Measurements from ENCODE around the gene TRAPPC2L.

TRAPPC2L gene

DNA sequence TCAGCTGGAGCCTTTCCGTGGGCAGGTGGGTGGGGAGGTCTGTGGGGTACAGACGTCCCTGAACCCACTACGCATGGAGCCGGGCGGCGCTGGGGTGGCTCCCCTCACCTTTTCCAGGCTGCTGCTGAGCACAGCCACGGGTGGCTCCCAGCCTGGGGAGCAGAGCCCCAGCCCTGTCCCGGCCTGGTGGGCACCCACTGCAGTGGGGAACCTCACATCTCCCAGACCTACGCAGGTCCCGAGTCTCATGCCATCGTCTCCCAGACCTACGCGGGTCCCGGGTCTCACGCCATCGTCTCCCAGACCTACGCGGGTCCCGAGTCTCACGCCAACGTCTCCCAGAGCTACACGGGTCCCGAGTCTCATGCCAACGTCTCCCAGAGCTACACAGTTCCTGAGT is 28.2 kb upstream of the TRAPPC2L start:
- H3K9me3 Mint-ChIP-seq: no peaks in the 10 kb centered on the region
- H3K36me3 Mint-ChIP-seq: no peaks in the 10 kb centered on the region
- H3K27me3 Mint-ChIP-seq: no peaks in the 10 kb centered on the region
- H3K4me1 Mint-ChIP-seq: no peaks in the 10 kb centered on the region
- H3K27ac Mint-ChIP-seq: no peak overlapping the region
- H3K4me3 Mint-ChIP-seq: no peak overlapping the region

DNA sequence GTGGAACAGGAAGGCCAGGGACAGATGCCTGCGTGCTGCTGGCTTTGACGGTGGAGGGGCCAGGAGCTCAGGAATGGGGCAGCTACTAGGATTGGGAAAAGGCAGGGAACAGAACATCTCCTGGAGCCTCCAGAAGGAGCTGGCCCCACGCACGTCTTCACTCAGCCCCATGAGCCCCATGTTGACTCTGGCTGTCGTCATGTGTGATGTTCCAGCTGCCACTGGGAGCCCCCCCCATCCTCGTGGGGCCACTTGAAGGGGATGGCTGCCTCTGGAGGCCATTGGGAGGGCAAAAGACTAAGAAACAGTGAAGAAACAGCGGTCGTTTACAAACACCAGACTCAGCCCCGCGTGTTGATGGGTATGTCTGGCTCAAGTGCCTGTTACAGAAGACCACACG is 26.7 kb upstream of the TRAPPC2L start:
- Mint-ChIP-seq H3K4me3 (no peak overlapping the region), H3K36me3 (no peaks in the 10 kb centered on the region), H3K4me1 (no peaks in the 10 kb centered on the region), H3K27me3 (no peaks in the 10 kb centered on the region), H3K9me3 (no peaks in the 10 kb centered on the region), H3K27ac (no peak overlapping the region)

DNA sequence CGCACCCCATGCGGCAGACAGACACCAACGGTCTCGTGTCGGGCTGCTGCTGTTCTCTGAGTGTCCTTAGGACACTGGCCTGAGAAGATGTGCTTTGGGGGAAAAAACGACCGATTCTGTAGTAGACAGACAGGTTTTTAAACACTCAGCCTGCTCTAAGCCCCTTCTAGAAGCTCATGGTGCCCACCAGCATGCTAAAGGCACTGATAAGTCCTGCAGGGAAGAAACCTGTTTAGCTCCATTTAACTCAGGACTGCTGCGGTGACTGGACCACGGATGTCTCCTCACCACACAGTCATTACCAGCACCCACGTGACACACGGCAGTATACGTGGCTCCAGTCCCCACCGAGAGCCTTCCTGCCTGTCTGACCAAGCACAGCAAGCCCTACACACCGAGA is 26.1 kb upstream of the TRAPPC2L start:
- Mint-ChIP-seq H3K4me1 (no peaks in the 10 kb centered on the region), H3K36me3 (no peaks in the 10 kb centered on the region), H3K27ac (no peak overlapping the region)

DNA sequence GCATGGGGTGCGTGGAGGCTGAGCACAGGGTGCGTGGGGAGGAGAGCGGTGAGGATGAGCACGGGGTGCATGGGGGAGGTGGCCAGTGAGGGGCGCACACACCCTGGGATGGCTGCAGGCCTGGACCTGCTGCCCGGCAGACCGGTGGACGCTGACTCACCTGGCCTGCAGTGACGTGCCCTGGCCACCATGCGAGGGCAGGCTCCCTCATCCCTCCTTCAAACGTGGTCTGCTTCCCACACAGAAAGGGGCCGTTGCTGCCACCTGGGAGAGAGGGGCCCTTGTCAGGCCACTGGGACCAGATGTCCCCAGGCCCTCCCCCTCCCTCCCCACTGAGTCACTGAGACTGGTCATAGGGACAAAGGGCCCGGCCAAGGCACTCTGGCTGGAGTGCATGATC is 25.1 kb upstream of the TRAPPC2L start:
- H3K9me3 Mint-ChIP-seq: no peaks in the 10 kb centered on the region
- no peaks in the 10 kb centered on the region for H3K27me3 Mint-ChIP-seq
- no peaks in the 10 kb centered on the region for H3K4me1 Mint-ChIP-seq
- no peak overlapping the region for H3K27ac Mint-ChIP-seq
- no peak overlapping the region for H3K4me3 Mint-ChIP-seq
- H3K36me3 Mint-ChIP-seq: no peaks in the 10 kb centered on the region

More for the DNA sequence above, 26.1 kb upstream of the TRAPPC2L start:
- Mint-ChIP-seq H3K9me3 (no peaks in the 10 kb centered on the region), H3K27me3 (no peaks in the 10 kb centered on the region), H3K4me3 (no peak overlapping the region)

DNA sequence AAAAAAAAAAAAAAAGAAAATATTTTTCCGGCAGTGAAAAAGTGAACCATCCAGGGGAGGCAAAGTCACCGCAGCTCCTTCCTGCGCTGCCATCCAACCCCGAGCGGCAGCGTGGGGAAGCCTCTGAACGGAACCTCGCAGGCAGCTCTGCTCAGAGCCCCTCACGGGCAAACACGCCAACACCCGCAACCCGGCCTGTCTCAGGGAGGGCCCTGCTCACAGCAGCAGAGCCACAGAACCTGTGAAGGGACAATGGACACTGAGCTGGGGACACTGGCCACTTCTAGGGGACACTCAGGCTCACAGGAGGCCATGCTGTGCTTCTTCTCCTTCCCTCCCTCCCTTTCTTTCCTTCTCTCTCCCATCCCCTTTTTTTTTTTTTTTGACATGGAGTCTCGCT is 23.8 kb upstream of the TRAPPC2L start:
- Mint-ChIP-seq H3K4me3 (no peak overlapping the region), H3K27ac (no peak overlapping the region), H3K27me3 (no peaks in the 10 kb centered on the region), H3K9me3 (no peaks in the 10 kb centered on the region), H3K36me3 (no peaks in the 10 kb centered on the region), H3K4me1 (no peaks in the 10 kb centered on the region)

DNA sequence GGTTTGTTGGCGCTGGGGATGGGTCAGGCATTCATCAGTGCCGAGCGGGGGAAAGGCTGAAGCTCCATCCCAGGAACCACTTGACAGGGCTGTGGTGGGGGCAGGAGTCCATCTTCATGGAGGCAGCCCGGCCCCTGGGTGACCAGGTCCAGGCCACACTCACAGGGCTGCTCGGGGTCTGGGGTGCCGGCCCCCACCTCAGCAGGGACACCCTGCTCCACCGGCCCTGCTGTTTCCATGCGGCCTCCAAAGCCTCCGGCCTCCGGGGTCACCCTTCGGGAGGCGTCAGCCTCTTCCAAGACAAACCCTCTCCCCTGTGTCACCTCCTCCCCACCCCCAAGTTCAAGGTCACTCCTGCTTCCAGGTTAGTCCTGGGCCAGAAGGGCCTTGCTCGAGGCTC is 22.3 kb upstream of the TRAPPC2L start:
- Mint-ChIP-seq H3K9me3 (no peaks in the 10 kb centered on the region), H3K36me3 (no peaks in the 10 kb centered on the region), H3K27me3 (no peaks in the 10 kb centered on the region), H3K4me1 (no peaks in the 10 kb centered on the region), H3K27ac (no peak overlapping the region), H3K4me3 (no peak overlapping the region)

DNA sequence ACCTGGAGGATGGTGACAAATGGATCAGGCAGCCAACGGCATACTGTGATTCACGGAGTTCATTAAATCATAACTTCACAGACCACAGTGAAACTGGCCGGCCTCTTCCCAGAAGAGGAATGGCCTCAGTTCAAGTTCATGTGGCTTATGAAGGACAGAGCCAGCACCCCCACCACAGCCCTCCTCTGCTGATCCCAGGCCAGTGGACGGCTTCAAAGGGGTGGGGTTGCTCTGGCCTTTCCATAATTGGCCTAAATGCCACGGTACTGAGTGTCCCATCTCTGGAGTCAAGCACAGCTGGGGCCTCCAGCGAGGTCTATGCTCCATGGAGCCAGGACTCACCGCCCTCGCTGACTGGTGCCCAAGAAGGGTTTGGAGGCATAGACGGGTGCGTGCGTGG is 21.5 kb upstream of the TRAPPC2L start:
- Mint-ChIP-seq H3K27ac (no peak overlapping the region), H3K4me1 (no peaks in the 10 kb centered on the region), H3K9me3 (no peaks in the 10 kb centered on the region), H3K4me3 (no peak overlapping the region), H3K27me3 (no peaks in the 10 kb centered on the region), H3K36me3 (peaks cover 2% of the 10 kb centered on the region)

DNA sequence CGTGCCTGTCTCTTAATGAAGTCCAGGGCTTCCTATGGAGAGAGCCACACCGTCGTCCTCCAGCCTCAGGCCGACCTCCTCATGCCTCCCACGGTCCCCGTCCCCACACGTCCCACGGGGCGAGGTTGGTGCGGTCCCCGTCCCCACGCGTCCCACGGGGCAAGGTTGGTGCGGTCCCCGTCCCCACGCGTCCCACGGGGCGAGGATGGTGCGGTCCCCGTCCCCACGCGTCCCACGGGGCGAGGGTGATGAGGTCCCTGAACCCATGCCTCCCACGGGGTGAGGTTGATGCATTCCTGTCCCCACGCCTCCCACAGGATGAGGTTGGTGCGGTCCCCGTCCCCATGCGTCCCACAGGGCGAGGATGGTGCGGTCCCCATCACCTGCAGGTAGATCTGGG is 21.1 kb upstream of the TRAPPC2L start:
- no peak overlapping the region for H3K27ac Mint-ChIP-seq
- no peak overlapping the region for H3K4me3 Mint-ChIP-seq
- H3K9me3 Mint-ChIP-seq: no peaks in the 10 kb centered on the region
- no peaks in the 10 kb centered on the region for H3K27me3 Mint-ChIP-seq
- no peaks in the 10 kb centered on the region for H3K4me1 Mint-ChIP-seq
- H3K36me3 Mint-ChIP-seq: peaks cover 2% of the 10 kb centered on the region

DNA sequence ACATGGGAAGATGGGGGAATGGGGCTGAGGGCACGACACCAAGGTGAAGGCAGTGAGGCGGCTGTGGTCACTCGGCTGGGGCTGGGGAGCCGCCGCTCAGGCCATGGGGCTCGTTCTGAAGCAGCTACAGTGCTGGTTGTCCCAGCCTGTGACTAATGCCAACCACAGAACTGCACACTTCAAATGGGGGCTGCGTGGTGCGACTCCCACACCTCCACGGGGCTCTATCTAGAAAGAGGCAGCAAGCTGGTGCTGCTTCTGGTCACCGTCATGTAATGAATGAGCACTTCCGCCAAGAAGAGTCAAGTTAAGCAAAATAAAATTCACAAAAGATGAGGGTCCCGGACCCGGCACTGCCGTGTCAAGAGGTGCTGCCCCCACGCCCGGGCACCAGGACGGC is 20.1 kb upstream of the TRAPPC2L start:
- H3K27me3 Mint-ChIP-seq: no peaks in the 10 kb centered on the region
- H3K4me3 Mint-ChIP-seq: no peak overlapping the region
- no peaks in the 10 kb centered on the region for H3K4me1 Mint-ChIP-seq
- H3K9me3 Mint-ChIP-seq: no peaks in the 10 kb centered on the region
- H3K36me3 Mint-ChIP-seq: peaks cover 2% of the 10 kb centered on the region
- H3K27ac Mint-ChIP-seq: no peak overlapping the region

DNA sequence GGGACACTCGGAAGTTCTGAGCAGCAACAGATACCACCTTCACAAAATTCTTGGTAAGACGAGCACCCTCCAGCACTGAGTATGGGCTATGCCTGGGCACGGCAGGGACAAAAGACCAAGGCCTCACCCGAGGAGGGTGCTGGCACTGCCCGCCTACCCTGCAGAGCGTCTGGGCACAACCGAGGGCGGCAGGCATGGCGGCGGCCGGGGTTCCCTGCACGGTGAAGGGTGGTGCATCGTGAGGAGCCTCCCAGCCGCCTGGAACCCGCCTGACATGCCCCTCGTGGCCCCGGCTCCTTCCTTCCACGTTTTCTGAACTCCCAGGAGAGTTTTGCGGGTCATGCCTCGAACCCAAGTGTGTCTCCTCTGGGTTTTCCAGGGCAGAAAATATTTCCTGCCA is 19.1 kb upstream of the TRAPPC2L start:
- Mint-ChIP-seq H3K9me3 (no peaks in the 10 kb centered on the region), H3K4me3 (no peak overlapping the region), H3K27me3 (no peaks in the 10 kb centered on the region), H3K4me1 (no peaks in the 10 kb centered on the region), H3K36me3 (peaks cover 2% of the 10 kb centered on the region), H3K27ac (no peak overlapping the region)

DNA sequence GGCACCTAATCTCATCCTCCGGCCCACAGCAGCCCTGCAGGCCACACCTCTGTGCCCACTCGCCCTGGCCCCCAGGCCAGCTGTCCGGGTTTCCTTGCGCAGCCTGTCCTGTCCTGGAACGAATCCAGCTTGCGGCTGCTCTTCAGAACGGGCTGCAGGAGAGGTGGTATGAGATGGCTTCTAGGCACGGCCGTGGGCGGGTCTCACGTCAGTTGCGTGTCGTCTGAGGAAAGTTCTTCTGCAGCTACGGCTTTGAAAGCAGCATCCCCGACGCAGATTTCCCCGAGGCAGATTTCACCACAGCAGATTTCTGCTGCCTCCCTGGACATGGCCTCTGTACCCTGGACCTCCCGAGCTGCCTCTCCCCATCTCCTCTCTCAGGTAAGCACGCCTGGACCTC is 18.4 kb upstream of the TRAPPC2L start:
- H3K4me3 Mint-ChIP-seq: no peak overlapping the region
- no peaks in the 10 kb centered on the region for H3K4me1 Mint-ChIP-seq
- H3K9me3 Mint-ChIP-seq: no peaks in the 10 kb centered on the region
- H3K36me3 Mint-ChIP-seq: peaks cover 2% of the 10 kb centered on the region
- H3K27ac Mint-ChIP-seq: no peak overlapping the region
- no peaks in the 10 kb centered on the region for H3K27me3 Mint-ChIP-seq

DNA sequence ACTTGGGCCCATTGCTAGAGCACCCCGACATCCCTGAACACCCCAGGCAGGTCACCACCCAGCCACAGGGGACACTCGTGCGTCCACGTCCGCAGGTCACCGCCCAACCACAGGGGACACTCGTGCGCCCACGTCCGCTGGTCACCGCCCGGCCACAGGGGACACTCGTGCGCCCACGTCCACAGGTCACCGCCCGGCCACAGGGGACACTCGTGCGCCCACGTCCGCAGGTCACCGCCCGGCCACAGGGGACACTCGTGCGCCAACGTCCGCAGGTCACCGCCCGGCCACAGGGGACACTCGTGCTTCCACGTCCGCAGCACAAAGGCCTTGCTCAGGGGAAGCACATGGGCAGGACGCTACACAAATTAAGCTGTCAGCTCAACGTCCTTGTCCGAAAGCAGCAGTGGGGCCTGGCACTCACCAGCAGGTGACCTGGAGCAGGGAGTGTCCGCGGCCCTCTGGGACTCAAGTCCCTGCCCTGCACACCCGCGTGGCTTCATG is 17.8 kb upstream of the TRAPPC2L start:
- H3K27me3 Mint-ChIP-seq: no peaks in the 10 kb centered on the region
- H3K27ac Mint-ChIP-seq: no peak overlapping the region
- no peaks in the 10 kb centered on the region for H3K4me1 Mint-ChIP-seq
- H3K4me3 Mint-ChIP-seq: no peak overlapping the region
- no peaks in the 10 kb centered on the region for H3K9me3 Mint-ChIP-seq
- peaks cover 2% of the 10 kb centered on the region for H3K36me3 Mint-ChIP-seq

DNA sequence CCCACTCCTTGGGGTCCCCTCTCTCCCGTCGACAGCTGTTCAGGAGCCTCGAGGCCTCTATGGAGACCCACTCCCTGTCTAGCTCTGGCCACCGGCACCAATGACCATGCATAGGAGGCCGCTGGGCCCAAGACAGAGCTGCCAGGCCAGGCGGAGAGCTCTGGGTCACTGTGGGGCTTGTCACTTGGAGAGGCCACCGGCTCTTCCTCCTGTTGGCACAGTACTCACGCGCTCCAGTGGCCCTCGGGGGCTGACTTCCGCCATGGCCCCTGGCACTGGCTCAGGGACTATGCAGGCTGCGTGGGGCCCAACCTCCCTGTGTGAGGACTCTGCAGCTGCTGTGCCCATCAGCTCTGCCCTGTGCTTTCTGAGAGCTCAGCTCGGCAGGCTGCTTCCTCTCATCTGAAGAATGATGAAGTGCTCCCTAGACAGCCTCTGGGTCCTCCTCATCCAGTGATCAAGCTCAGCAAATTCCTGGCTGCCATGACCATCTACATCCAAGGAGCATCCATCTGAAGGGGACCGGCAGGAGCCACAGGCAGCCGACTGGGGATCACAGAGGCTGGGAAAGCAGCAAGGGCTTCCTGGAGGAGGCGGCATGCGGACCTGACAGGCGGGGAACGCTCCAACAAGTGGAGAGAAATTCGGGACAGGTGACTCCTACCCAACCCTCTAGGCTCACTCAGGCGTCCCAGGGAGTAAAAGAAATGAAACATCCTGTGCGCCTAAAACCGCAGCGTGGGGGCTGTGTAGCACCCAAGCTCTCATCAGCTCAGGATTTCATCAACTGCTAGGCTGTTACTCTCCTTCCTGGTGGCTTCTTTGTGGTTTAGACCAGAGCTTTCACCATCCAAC is 17.0 kb upstream of the TRAPPC2L start:
- no peaks in the 10 kb centered on the region for H3K4me1 Mint-ChIP-seq
- no peak overlapping the region for H3K4me3 Mint-ChIP-seq
- H3K9me3 Mint-ChIP-seq: no peaks in the 10 kb centered on the region
- no peak overlapping the region for H3K27ac Mint-ChIP-seq
- peaks cover 2% of the 10 kb centered on the region for H3K36me3 Mint-ChIP-seq
- H3K27me3 Mint-ChIP-seq: no peaks in the 10 kb centered on the region

DNA sequence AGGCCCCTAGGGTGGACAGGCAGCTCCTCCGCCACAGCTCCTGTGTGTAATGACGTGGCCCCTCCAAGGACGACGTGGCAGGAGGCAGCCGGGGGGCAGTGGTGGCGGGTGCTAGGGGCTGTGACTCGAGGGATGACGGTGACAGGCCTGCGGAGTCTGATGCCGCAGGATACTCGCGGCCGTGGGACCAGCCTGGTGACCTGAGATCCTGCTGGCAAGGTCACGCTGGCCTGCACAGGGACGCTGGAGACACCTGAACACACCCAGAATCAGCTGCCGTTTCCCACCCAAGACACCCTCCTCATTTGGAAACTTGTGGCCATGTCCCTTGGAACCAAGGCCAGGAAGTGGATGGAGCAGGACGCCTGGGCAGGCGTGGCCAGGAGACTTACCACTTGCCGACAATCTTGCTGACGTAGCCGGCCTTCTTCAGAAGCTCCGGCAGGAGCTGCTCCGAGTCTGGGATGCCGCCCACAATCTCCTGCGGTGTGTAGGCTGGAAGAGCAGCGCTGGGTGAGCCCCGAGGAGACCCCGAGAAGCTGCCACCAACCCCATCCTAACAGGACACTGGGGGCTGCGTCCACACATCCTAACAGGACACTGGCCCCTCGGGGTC is 16.2 kb upstream of the TRAPPC2L start:
- H3K4me1 Mint-ChIP-seq: no peaks in the 10 kb centered on the region
- H3K4me3 Mint-ChIP-seq: no peak overlapping the region
- H3K36me3 Mint-ChIP-seq: peaks cover 2% of the 10 kb centered on the region
- no peak overlapping the region for H3K27ac Mint-ChIP-seq
- H3K27me3 Mint-ChIP-seq: no peaks in the 10 kb centered on the region
- no peaks in the 10 kb centered on the region for H3K9me3 Mint-ChIP-seq

DNA sequence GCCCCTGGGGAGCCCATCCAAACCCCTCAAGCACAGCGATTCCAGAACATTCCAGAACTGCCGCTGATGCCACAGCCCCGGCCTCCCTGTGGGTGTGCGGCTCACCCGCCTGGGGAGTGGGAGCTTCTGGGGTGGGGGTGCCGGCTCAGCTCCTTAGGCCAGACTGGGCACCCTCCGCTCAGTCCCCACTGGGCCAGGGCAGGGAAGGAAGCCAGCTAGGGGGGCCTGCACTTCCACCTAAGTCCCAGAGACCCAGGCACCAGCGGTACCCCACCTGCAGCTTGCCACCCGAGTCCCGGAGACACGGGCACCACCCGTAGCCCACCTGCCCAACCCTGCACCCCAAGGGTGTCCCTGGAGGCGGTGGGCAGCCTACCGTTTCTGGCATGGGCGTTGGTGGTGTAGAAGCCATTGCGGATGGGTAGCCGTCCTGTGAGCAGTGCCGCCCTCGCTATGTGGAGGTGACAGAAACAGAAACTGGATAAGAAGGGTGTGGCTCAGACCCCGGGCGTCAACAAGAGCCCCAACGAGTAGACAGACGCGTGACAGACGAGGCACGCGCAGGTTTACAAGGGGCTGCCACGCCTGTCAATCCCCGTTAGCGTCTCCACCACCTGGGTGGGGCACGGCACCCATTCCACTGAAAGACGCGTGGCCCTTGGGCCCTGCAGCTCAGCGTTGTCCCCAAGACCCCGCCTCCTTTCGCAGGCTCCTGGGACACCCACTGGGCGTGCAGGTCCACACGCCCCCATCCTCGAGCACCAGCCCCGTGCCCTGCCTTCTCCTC is 15.2 kb upstream of the TRAPPC2L start:
- Mint-ChIP-seq H3K27ac (no peak overlapping the region), H3K4me3 (no peak overlapping the region), H3K36me3 (peaks cover 2% of the 10 kb centered on the region)

DNA sequence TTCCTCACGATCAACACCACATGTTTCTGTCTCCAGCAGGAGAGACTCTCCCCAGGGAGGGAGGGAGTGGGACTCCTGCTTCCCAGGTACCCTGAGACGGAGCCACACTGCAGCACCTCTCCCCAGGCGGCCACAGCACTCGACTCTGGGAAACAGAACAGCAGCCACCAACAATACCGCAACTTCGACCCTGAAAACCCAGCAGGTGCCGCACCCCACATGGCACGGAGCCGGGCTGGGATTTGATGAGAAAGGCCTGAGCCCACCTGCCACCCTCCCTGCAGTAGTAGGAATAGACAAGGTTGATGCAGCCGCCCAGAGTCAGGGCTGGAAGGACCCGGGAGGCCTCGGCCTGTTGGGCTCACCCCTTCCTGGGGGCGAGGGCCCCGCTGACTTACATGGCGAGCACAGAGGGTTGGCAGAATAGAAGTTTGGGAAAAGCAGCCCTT is 14.6 kb upstream of the TRAPPC2L start:
- Mint-ChIP-seq H3K4me3 (no peak overlapping the region), H3K27me3 (no peaks in the 10 kb centered on the region), H3K27ac (no peak overlapping the region), H3K9me3 (no peaks in the 10 kb centered on the region), H3K4me1 (no peaks in the 10 kb centered on the region), H3K36me3 (peaks cover 2% of the 10 kb centered on the region)

More for the DNA sequence above, 15.2 kb upstream of the TRAPPC2L start:
- no peaks in the 10 kb centered on the region for H3K4me1 Mint-ChIP-seq
- no peaks in the 10 kb centered on the region for H3K9me3 Mint-ChIP-seq
- no peaks in the 10 kb centered on the region for H3K27me3 Mint-ChIP-seq

Measured in activated naive CD4-positive, alpha-beta T cell treated with anti-CD3 and anti-CD28 coated beads, Interleukin-2, amount 50 U/mL, for 24 hours (primary cell).